ENCODE data around the gene IST1.

IST1 gene

GRCh38 chr16:71882505-71883167, 12.7 kb upstream of the IST1 start:
- Histone ChIP-seq H3K36me3 (ENCODE audit: control insufficient read depth, insufficient read depth, low read length, severe bottlenecking) (peaks cover 27% of the 10 kb centered on the region), H3K9ac (ENCODE audit: low read length) (no peak overlapping the region), H3K4me3 (ENCODE audit: low read length) (peak overlapping the region; percentile 75), H3K9me3 (ENCODE audit: control insufficient read depth, low read length) (no peaks in the 10 kb centered on the region), H3K4me1 (ENCODE audit: control insufficient read depth, insufficient read depth, low read length) (peaks cover 14% of the 10 kb centered on the region), H3K27me3 (replicated peaks; ENCODE audit: control insufficient read depth, insufficient read depth, low read length) (no peaks in the 10 kb centered on the region)
- DNase-seq (ENCODE audit: low read depth), result peak; percentile 95

DNA sequence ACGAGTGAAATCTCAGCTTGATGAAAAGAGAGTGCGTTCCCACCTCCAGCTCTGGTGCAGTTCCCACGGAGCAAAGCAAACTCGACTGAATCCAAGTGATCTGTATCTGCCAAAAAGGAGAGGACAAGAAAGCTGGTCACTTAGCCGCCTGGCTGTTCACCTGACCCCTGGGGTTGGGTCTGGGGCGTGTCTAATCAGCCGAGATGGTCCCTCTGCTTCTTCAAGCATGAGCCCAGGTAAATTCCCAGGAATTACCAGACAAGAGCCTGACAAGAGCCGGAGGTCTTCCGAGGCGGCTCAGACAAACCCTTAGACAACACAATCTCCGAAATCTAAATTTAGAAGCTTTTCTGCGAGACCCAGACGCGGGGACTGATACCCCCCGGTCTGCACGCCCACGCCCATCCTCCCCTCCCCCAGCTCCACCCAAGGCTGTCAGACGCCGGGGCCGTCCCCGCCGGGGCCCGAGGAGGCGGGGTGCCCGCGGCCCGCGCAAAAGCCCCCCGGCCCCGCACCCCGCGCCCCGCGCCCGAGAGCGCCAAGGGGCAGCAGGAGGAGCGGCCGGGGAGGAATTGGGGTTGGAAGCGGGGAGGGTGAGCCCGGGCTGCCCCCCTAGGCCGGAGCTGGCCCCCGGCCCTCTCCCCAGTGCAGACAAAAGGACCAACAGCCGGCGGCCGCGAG, 12.0 kb upstream of the IST1 start:
- Histone ChIP-seq H3K36me3 (ENCODE audit: control insufficient read depth, insufficient read depth, low read length, severe bottlenecking) (peaks cover 25% of the 10 kb centered on the region), H3K27me3 (replicated peaks; ENCODE audit: control insufficient read depth, insufficient read depth, low read length) (no peaks in the 10 kb centered on the region), H3K9me3 (ENCODE audit: control insufficient read depth, low read length) (no peaks in the 10 kb centered on the region), H3K4me3 (ENCODE audit: low read length) (peak overlapping the region; percentile 89), H3K9ac (ENCODE audit: low read length) (peak overlapping the region; percentile 89), H3K4me1 (ENCODE audit: control insufficient read depth, insufficient read depth, low read length) (peaks cover 14% of the 10 kb centered on the region)
- DNase-seq (ENCODE audit: low read depth), result peak; percentile 62

GRCh38 chr16:71883849-71884638, 11.3 kb upstream of the IST1 start, which contains the start of gene ZNF821:
ZNF821 (minus strand) TSS chr16:71884182; CDS start chr16:71879946, 4,236 bp downstream.
- Histone ChIP-seq H3K4me1 (ENCODE audit: control insufficient read depth, insufficient read depth, low read length) (peaks cover 14% of the 10 kb centered on the region), H3K36me3 (ENCODE audit: control insufficient read depth, insufficient read depth, low read length, severe bottlenecking) (peaks cover 18% of the 10 kb centered on the region), H3K9ac (ENCODE audit: low read length) (peak within 1 kb of the TSS; percentile 89), H3K27me3 (replicated peaks; ENCODE audit: control insufficient read depth, insufficient read depth, low read length) (no peaks in the 10 kb centered on the region), H3K9me3 (ENCODE audit: control insufficient read depth, low read length) (no peaks in the 10 kb centered on the region), H3K4me3 (ENCODE audit: low read length) (peak within 1 kb of the TSS; percentile 89)
- peak; percentile 94 for DNase-seq (ENCODE audit: low read depth)

- Histone ChIP-seq H3K4me3 (ENCODE audit: low read length) (no peak overlapping the region), H3K9me3 (ENCODE audit: control insufficient read depth, low read length) (no peaks in the 10 kb centered on the region)
Observed at GRCh38 chr16:71885261-71885650, 10.1 kb upstream of the IST1 start.

DNA sequence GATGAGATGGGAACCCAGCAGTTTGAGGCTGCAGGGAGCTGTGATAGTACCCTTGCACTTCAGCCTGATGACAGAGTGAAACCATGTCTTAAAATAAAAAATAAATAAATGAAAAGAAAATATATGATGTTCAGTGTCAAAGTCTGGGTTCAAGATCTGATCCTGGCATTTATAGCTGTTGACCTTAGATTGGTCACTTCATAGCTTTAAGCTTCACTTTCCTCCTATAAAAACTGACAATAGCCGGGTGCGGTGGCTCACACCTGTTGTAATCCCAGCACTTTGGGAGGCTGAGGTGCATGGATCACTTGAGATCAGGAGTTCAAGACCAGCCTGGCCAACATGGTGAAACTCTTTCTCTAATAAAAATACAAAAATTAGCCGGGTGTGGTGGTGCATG, 6.2 kb upstream of the IST1 start:
- Histone ChIP-seq H3K9ac (ENCODE audit: low read length) (no peak overlapping the region), H3K36me3 (ENCODE audit: control insufficient read depth, insufficient read depth, low read length, severe bottlenecking) (no peaks in the 10 kb centered on the region), H3K9me3 (ENCODE audit: control insufficient read depth, low read length) (no peaks in the 10 kb centered on the region), H3K4me1 (ENCODE audit: control insufficient read depth, insufficient read depth, low read length) (peaks cover 11% of the 10 kb centered on the region), H3K4me3 (ENCODE audit: low read length) (no peak overlapping the region), H3K27me3 (replicated peaks; ENCODE audit: control insufficient read depth, insufficient read depth, low read length) (no peaks in the 10 kb centered on the region)
- no peak for DNase-seq (ENCODE audit: low read depth)

More at GRCh38 chr16:71885261-71885650, 10.1 kb upstream of the IST1 start:
- Histone ChIP-seq H3K9ac (ENCODE audit: low read length) (no peak overlapping the region), H3K36me3 (ENCODE audit: control insufficient read depth, insufficient read depth, low read length, severe bottlenecking) (peaks cover 6% of the 10 kb centered on the region), H3K4me1 (ENCODE audit: control insufficient read depth, insufficient read depth, low read length) (peaks cover 14% of the 10 kb centered on the region), H3K27me3 (replicated peaks; ENCODE audit: control insufficient read depth, insufficient read depth, low read length) (no peaks in the 10 kb centered on the region)
- DNase-seq (ENCODE audit: low read depth), result peak; percentile 5

DNA sequence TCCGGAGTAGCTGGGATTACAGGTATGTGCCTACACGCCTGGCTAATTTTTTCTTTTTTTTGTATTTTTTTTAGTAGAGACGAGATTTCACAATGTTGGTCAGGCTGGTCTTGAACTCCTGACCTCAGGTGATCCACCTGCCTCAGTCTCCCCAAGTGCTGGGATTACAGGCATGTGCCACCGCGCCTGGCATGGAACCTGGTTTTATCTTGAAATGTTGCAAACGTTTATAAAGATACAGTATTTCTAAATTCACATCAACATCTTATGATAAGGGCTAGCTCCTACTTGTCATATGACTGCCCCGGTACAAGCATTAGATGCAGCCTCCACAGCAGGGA, 1.5 kb upstream of the IST1 start:
- no peaks in the 10 kb centered on the region for H3K36me3 ChIP-seq (ENCODE audit: control insufficient read depth, insufficient read depth, low read length, severe bottlenecking)
- H3K9me3 ChIP-seq (ENCODE audit: control insufficient read depth, low read length), result no peaks in the 10 kb centered on the region
- DNase-seq (ENCODE audit: low read depth), result no peak
- no peaks in the 10 kb centered on the region for H3K27me3 ChIP-seq (replicated peaks; ENCODE audit: control insufficient read depth, insufficient read depth, low read length)
- peaks cover 15% of the 10 kb centered on the region for H3K4me1 ChIP-seq (ENCODE audit: control insufficient read depth, insufficient read depth, low read length)
- peak overlapping the region; percentile 97 for H3K4me3 ChIP-seq (ENCODE audit: low read length)
- peak overlapping the region; percentile 99 for H3K9ac ChIP-seq (ENCODE audit: low read length)

- no peaks in the 10 kb centered on the region for H3K9me3 ChIP-seq (ENCODE audit: control insufficient read depth, low read length)
- DNase-seq (ENCODE audit: low read depth), result peak; percentile 86
- H3K27me3 ChIP-seq (replicated peaks; ENCODE audit: control insufficient read depth, insufficient read depth, low read length), result no peaks in the 10 kb centered on the region
- peak overlapping the region; percentile 99 for H3K9ac ChIP-seq (ENCODE audit: low read length)
- peaks cover 18% of the 10 kb centered on the region for H3K4me1 ChIP-seq (ENCODE audit: control insufficient read depth, insufficient read depth, low read length)
- H3K4me3 ChIP-seq (ENCODE audit: low read length), result peak overlapping the region; percentile 97
- no peaks in the 10 kb centered on the region for H3K36me3 ChIP-seq (ENCODE audit: control insufficient read depth, insufficient read depth, low read length, severe bottlenecking)
Observed at GRCh38 chr16:71894229-71894920, 956 bp upstream of the IST1 start.

GRCh38 chr16:71895679-71896365, 491 bp downstream of the IST1 start:
- peaks cover 30% of the 10 kb centered on the region for H3K4me1 ChIP-seq (ENCODE audit: control insufficient read depth, insufficient read depth, low read length)
- no peaks in the 10 kb centered on the region for H3K9me3 ChIP-seq (ENCODE audit: control insufficient read depth, low read length)
- peak overlapping the region; percentile 97 for H3K4me3 ChIP-seq (ENCODE audit: low read length)
- H3K36me3 ChIP-seq (ENCODE audit: control insufficient read depth, insufficient read depth, low read length, severe bottlenecking), result no peaks in the 10 kb centered on the region
- H3K9ac ChIP-seq (ENCODE audit: low read length), result peak overlapping the region; percentile 99
- DNase-seq (ENCODE audit: low read depth), result peak; percentile 57
- H3K27me3 ChIP-seq (replicated peaks; ENCODE audit: control insufficient read depth, insufficient read depth, low read length), result no peaks in the 10 kb centered on the region

GRCh38 chr16:71896764-71897368, 1.5 kb downstream of the IST1 start:
- H3K9ac ChIP-seq (ENCODE audit: low read length), result peak overlapping the region; percentile 99
- H3K27me3 ChIP-seq (replicated peaks; ENCODE audit: control insufficient read depth, insufficient read depth, low read length), result no peaks in the 10 kb centered on the region
- peaks cover 32% of the 10 kb centered on the region for H3K4me1 ChIP-seq (ENCODE audit: control insufficient read depth, insufficient read depth, low read length)
- no peaks in the 10 kb centered on the region for H3K36me3 ChIP-seq (ENCODE audit: control insufficient read depth, insufficient read depth, low read length, severe bottlenecking)
- H3K9me3 ChIP-seq (ENCODE audit: control insufficient read depth, low read length), result no peaks in the 10 kb centered on the region
- DNase-seq (ENCODE audit: low read depth), result no peak
- peak overlapping the region; percentile 97 for H3K4me3 ChIP-seq (ENCODE audit: low read length)

GRCh38 chr16:71899171-71899570, 3.8 kb downstream of the IST1 start:
- no peak for DNase-seq (ENCODE audit: low read depth)
- no peaks in the 10 kb centered on the region for H3K27me3 ChIP-seq (replicated peaks; ENCODE audit: control insufficient read depth, insufficient read depth, low read length)
- H3K4me3 ChIP-seq (ENCODE audit: low read length), result no peak overlapping the region
- no peak overlapping the region for H3K9ac ChIP-seq (ENCODE audit: low read length)
- H3K4me1 ChIP-seq (ENCODE audit: control insufficient read depth, insufficient read depth, low read length), result peaks cover 28% of the 10 kb centered on the region
- H3K36me3 ChIP-seq (ENCODE audit: control insufficient read depth, insufficient read depth, low read length, severe bottlenecking), result no peaks in the 10 kb centered on the region
- no peaks in the 10 kb centered on the region for H3K9me3 ChIP-seq (ENCODE audit: control insufficient read depth, low read length)

Data from adipocyte (in vitro differentiated cells).